GM21528 (cell line): Measurements from ENCODE around the gene ATP5MC3.
"Not testable (repeated sequence)": the region's sequence is repeated elsewhere in the genome, so short reads cannot be mapped to it uniquely, and the experiment has no call there.

Experiments used
- ATAC-seq: cut with Tn5 transposase; IDR thresholded peaks from one replicate; pipeline ENCODE4 v1.9.1; 2021; ENCODE audit warnings: mild to moderate bottlenecking, moderate library complexity; ENCODE audit not compliant: unreplicated experiment, low FRiP score

ATP5MC3 gene

DNA sequence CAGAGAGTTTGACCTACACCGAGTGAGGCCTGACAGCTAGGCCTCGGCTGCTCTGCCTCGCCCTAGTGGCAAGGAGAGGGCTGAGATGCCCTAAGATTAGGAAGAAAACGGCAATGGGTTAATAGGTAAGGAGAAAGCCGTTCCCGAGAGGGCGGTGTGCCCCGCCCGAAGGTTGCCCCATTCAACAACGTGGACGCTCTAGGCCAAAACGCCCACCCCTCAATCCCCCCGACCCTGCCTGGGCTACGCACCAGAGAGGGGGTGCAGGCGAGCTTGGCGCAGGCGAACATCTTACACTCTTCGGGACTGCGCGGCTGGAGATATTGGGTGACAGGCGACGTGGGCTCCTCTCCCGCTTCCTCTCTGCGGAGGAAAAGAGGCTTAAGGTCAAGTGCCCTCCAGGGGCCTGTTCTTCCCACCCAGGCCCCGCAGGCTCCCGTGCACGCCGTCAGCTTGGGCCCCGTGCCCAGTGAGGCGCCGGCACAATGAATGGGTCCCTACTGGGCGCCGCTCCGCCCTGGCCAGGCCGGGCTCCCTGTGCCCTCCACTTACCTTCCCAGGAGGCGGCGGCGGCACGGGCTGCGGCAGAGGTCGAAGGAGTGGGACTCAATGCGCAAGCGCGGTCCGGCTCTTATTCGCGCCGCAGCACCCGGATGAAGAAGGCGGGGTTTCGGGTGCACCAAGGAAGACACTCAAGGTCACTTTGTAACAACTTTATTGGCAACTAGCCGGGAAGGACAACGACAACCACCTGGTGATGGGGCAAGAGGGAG lies at the start of gene ATP5MC3:
TSS of gene ATP5MC3 (minus strand) at position 607 of the 773 bp plus-strand sequence. CDS start at position 290, 317 bp downstream.
- peak; percentile 94 for ATAC-seq

- ATAC-seq = not testable (repeated sequence)
Measured at GRCh38 chr2:175228601-175229000, 47.1 kb upstream of the ATP5MC3 start.

GRCh38 chr2:175228179-175228578 lies 46.7 kb upstream of the ATP5MC3 start:
- no peak for ATAC-seq

GRCh38 chr2:175227393-175227792 lies 45.9 kb upstream of the ATP5MC3 start:
- ATAC-seq = no peak

DNA sequence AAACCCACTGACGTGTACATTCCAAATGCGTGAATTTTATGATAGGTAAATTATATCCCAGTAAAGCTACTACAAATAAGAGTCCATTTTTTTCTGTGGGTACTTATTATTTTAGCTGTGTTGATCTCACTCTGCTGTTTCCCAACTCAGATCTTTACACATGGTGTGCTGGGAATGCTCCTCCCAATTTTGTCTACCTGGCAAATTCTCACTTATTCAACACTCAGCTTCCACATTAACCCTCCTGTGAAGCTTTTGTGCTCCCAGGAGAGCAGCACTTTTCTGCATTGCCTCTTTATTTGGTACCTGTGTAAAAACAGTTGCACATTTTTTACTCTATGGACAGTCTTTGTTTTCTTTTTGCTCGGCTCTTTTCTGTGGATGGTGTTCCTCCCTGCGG lies 38.6 kb upstream of the ATP5MC3 start:
- ATAC-seq = no peak

DNA sequence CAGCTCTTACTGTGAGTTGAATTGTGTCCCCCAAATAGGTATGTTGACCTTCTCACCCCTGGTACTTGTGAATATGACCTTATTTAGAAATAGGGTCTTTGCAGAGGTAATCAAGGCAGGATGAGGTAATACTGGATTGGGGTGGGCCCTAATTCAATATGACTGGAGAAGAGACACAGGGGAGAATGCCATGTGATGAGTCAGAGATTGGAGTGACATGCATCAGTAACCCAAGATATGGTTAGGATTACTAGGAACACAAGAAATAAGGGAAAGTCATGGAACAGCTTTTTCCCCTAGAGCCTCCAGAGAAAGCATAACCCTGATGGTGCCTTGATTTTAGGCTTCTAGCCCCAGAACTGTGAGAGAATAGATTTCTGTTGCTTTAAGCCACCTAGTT lies 37.0 kb upstream of the ATP5MC3 start:
- ATAC-seq = no peak

- ATAC-seq = no peak
Measured at GRCh38 chr2:175207741-175208438, 26.4 kb upstream of the ATP5MC3 start.

GRCh38 chr2:175206866-175207265 lies 25.4 kb upstream of the ATP5MC3 start:
- no peak for ATAC-seq

GRCh38 chr2:175205523-175205922 lies 24.0 kb upstream of the ATP5MC3 start:
- ATAC-seq = no peak

DNA sequence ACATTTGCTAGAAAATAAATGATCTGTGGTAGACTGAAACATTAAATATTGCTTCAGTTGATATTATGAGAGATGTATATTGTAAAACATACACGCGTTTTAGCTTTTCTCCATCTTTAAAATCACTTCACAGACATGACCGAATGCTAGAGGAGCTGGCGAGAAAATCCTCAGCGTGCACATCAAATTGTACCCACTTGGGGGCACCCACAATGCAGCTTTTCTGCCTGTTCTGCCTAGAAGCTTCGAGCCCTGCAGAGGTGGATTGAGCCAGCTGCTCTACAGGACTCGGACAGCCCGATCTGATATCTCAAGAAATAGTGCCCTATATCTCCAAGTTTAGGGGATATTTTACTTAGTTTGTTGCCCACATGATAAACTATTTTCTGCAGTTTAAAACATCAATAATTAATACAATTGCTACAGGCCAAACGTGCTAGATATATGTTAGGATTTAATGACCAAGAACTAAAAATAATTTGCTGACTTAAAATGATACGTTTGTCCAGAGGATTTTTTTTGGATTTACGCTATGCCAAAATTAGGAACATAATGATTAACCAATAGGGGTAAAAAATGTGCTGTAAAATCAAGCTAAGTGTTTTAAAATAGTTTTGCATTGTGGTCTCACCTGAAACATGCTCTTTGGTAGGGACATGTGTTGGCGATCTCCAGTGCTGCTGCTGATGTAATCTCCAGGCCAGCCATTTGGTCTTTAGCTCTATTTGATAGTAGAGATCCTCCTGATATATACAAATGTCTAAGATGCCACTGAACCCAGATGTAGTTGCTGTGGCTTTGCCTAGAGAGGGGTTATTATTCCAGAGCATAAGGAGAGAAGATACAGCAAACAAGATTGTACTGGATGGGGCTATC lies 22.3 kb upstream of the ATP5MC3 start:
- ATAC-seq = no peak

- ATAC-seq = no peak
Measured at GRCh38 chr2:175195012-175195411, 13.5 kb upstream of the ATP5MC3 start.

GRCh38 chr2:175188761-175189160 lies 7.3 kb upstream of the ATP5MC3 start:
- no peak for ATAC-seq

- peak; percentile 54 for ATAC-seq
Measured at GRCh38 chr2:175187378-175187777, 5.9 kb upstream of the ATP5MC3 start.

GRCh38 chr2:175183674-175184073 lies 2.2 kb upstream of the ATP5MC3 start:
- ATAC-seq = no peak

GRCh38 chr2:175181877-175182308 lies 383 bp upstream of the ATP5MC3 start:
- no peak for ATAC-seq

GRCh38 chr2:175180701-175181103 lies 808 bp downstream of the ATP5MC3 start:
- ATAC-seq = peak; percentile 55

GRCh38 chr2:175176624-175177023 lies 4.9 kb downstream of the ATP5MC3 start:
- ATAC-seq = no peak

- no peak for ATAC-seq
Measured at GRCh38 chr2:175175896-175176295, 5.6 kb downstream of the ATP5MC3 start.

GRCh38 chr2:175175320-175175719 lies 6.2 kb downstream of the ATP5MC3 start:
- no peak for ATAC-seq

DNA sequence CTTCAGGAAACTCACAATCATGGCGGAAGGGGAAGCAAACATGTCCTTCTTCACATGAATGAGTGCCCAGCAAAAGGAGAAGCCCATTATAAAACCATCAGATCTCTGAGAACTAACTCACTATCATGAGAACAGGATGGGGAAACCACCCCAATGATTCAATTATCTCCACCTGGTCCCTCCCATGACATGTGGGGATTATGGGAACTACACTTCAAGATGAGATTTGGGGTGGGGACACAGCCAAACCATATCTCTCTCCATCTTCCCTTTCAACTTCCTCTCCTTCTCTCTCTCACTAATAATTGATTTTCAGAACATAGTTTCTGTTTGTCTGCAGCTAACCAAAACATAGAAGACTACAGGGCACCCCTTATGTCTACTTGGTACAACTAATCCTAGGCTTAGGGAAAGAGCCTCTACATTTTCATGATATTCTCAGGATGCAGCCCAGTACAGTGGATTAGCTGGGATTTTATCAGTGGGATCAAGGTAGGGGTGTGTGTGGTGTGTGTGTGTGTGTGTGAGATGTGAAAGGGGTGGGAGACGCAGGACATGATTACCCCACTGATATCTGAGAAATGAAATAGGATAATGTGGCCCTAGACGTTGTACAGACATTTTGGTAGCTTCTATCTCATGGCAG lies 10.7 kb downstream of the ATP5MC3 start:
- no peak for ATAC-seq
